Neuronal stem cell (in vitro differentiated cells): ENCODE results near the gene RNF220.

Experiments used
- DNase-seq: peaks from one replicate; pipeline ENCODE4 v3.0.0-alpha.2; 2013; ENCODE audit warnings: low spot score
- H2AFZ ChIP-seq: one replicate; pipeline ENCODE4 v1.6.1; 2013; ENCODE audit warnings: mild to moderate bottlenecking, low read length, inconsistent platforms
- H2AK5ac ChIP-seq: 2 replicates; pipeline ENCODE4 v1.6.1; 2013; ENCODE audit warnings: low read depth, mild to moderate bottlenecking, inconsistent platforms, low read length, moderate library complexity, mixed read lengths
- H2BK120ac ChIP-seq: 2 replicates; pipeline ENCODE4 v1.6.1; 2013; ENCODE audit warnings: low read depth, mild to moderate bottlenecking, inconsistent platforms, low read length, moderate library complexity, mixed read lengths
- H2BK12ac ChIP-seq: one replicate; pipeline ENCODE4 v1.6.1; 2013; ENCODE audit warnings: low read length, inconsistent platforms
- H2BK15ac ChIP-seq: 2 replicates; pipeline ENCODE4 v1.6.1; 2013; ENCODE audit warnings: mild to moderate bottlenecking, low read length, inconsistent platforms, mixed read lengths
- H2BK5ac ChIP-seq: one replicate; pipeline ENCODE4 v1.6.1; 2013; ENCODE audit warnings: inconsistent platforms, mild to moderate bottlenecking, low read length, moderate library complexity
- H3K14ac ChIP-seq: one replicate; pipeline ENCODE4 v1.6.1; 2013; ENCODE audit warnings: low read length, inconsistent platforms
- H3K18ac ChIP-seq: 2 replicates; pipeline ENCODE4 v1.6.1; 2013; ENCODE audit warnings: low read length, inconsistent platforms
- H3K23ac ChIP-seq: 2 replicates; pipeline ENCODE4 v1.6.1; 2013; ENCODE audit warnings: low read depth, mild to moderate bottlenecking, mixed read lengths, low read length, inconsistent platforms; ENCODE audit not compliant: poor library complexity
- H3K27ac ChIP-seq: replicated peaks from 3 replicates; pipeline ENCODE4 v1.5.1; 2013; ENCODE audit warnings: low read length, inconsistent platforms
- H3K27me3 ChIP-seq, 3 experiments: 2 replicates each; pipeline ENCODE4 v1.6.1; 2013; ENCODE audit warnings: low read length in 3 of 3, mild to moderate bottlenecking in 2 of 3, inconsistent platforms in 1 of 3, low read depth in 1 of 3, mixed read lengths in 1 of 3, moderate library complexity in 1 of 3; ENCODE audit not compliant: control insufficient read depth in 3 of 3, insufficient read depth in 3 of 3
- H3K36me3 ChIP-seq, 2 donors: replicated peaks in 1 of 2; 2 replicates each; pipeline ENCODE4 v1.6.1; 2013; ENCODE audit warnings: low read length in 2 of 2; ENCODE audit not compliant: control insufficient read depth in 2 of 2, insufficient read depth in 2 of 2
- H3K4ac ChIP-seq: 2 replicates; pipeline ENCODE4 v1.6.1; 2013; ENCODE audit warnings: inconsistent platforms, mild to moderate bottlenecking, low read length, moderate library complexity
- H3K4me1 ChIP-seq, 2 donors: 1 replicate in 1 of 2; 2 replicates in 1 of 2; pipeline ENCODE4 v1.6.1; 2013; ENCODE audit warnings: low read length in 2 of 2, low read depth in 1 of 2; ENCODE audit not compliant: control insufficient read depth in 2 of 2, insufficient read depth in 1 of 2
- H3K4me2 ChIP-seq: one replicate; pipeline ENCODE4 v1.6.1; 2013; ENCODE audit warnings: mild to moderate bottlenecking, low read length, inconsistent platforms; ENCODE audit not compliant: insufficient read depth, poor library complexity, severe bottlenecking
- H3K4me3 ChIP-seq, 2 donors: 2 replicates each; pipeline ENCODE4 v1.5.1; 2013; ENCODE audit warnings: low read length in 2 of 2, mild to moderate bottlenecking in 2 of 2, inconsistent platforms in 1 of 2, moderate library complexity in 1 of 2
- H3K79me1 ChIP-seq: one replicate; pipeline ENCODE4 v1.6.1; 2013; ENCODE audit warnings: low read depth, mild to moderate bottlenecking, inconsistent platforms, low read length, moderate library complexity
- H3K9ac ChIP-seq: one replicate; pipeline ENCODE4 v1.6.1; 2013; ENCODE audit warnings: mild to moderate bottlenecking, low read depth, low read length, inconsistent platforms; ENCODE audit not compliant: poor library complexity
- H3K9me3 ChIP-seq, 2 donors: replicated peaks in 1 of 2; 2 replicates each; pipeline versions ENCODE3 to v1.6.1; 2013; ENCODE audit warnings: low read length in 2 of 2, mild to moderate bottlenecking in 2 of 2, inconsistent platforms in 1 of 2, low read depth in 1 of 2, mixed read lengths in 1 of 2, moderate library complexity in 1 of 2; ENCODE audit not compliant: control insufficient read depth in 2 of 2, insufficient read depth in 1 of 2
- H4K8ac ChIP-seq: one replicate; pipeline ENCODE4 v1.6.1; 2013; ENCODE audit warnings: low read depth, mild to moderate bottlenecking, inconsistent platforms, low read length, moderate library complexity
- H4K91ac ChIP-seq: one replicate; pipeline ENCODE4 v1.6.1; 2013; ENCODE audit warnings: low read length, low read depth, mild to moderate bottlenecking, inconsistent platforms; ENCODE audit not compliant: poor library complexity
- WGBS, 2 donors: extraction: QIAGEN DNeasy Blood & Tissue Kit; methylation state at CpG; one replicate each; pipeline ENCODE4 v1.1.7; 2013; ENCODE audit warnings: missing lambda C conversion rate in 2 of 2, mixed read lengths in 1 of 2; ENCODE audit not compliant: insufficient read length in 2 of 2, insufficient replicate concordance in 1 of 2; ENCODE audit errors: extremely low coverage in 2 of 2; 5-methylcytosine and 5-hydroxymethylcytosine counted together

RNF220 gene

GRCh38 chr1:44532567-44532944, 127.5 kb downstream of the RNF220 start:
- H3K4me3 ChIP-seq: no peak overlapping the region
- H3K9ac ChIP-seq: no peak overlapping the region
- no peak overlapping the region for H3K27ac ChIP-seq
- H3K14ac ChIP-seq: no peak overlapping the region
- H3K9me3 ChIP-seq: peaks cover 0 to 25% of the 10 kb centered on the region in 2 donors
- H3K4me2 ChIP-seq: no peak overlapping the region
- peaks cover 0 to 4% of the 10 kb centered on the region in 2 donors for H3K4me1 ChIP-seq
- H2AK5ac ChIP-seq: no peak overlapping the region
- peaks cover 0 to 17% of the 10 kb centered on the region in 2 donors for H3K36me3 ChIP-seq
- no peak overlapping the region for H2BK15ac ChIP-seq
- no peak overlapping the region for H4K8ac ChIP-seq
- no peak for DNase-seq
- no peak overlapping the region for H2BK120ac ChIP-seq
- H3K79me1 ChIP-seq: no peaks in the 10 kb centered on the region
- H3K4ac ChIP-seq: no peak overlapping the region
- no peak overlapping the region for H2BK5ac ChIP-seq
- WGBS, 2 donors: no CpG with 5 or more reads among the region's 3 CpGs
- H3K23ac ChIP-seq: no peak overlapping the region
- H3K27me3 ChIP-seq: peaks cover 0 to 15% (median 0%) of the 10 kb centered on the region in 3 experiments
- H2AFZ ChIP-seq: no peak overlapping the region
- H2BK12ac ChIP-seq: no peak overlapping the region
- no peak overlapping the region for H4K91ac ChIP-seq
- H3K18ac ChIP-seq: no peak overlapping the region

- Histone ChIP-seq H3K9me3 (peaks cover 0 to 22% of the 10 kb centered on the region in 2 donors), H3K4me2 (no peak overlapping the region), H3K4me3 (no peak overlapping the region), H4K8ac (no peak overlapping the region), H3K27me3 (peaks cover 0 to 23% (median 0%) of the 10 kb centered on the region in 3 experiments), H3K9ac (no peak overlapping the region), H2BK12ac (no peak overlapping the region), H2BK15ac (no peak overlapping the region), H3K18ac (no peak overlapping the region), H3K4me1 (peaks cover 0 to 11% of the 10 kb centered on the region in 2 donors), H2BK5ac (no peak overlapping the region), H3K36me3 (peaks cover 0 to 24% of the 10 kb centered on the region in 2 donors), H3K27ac (no peak overlapping the region), H3K23ac (no peak overlapping the region), H2BK120ac (no peak overlapping the region), H4K91ac (no peak overlapping the region), H3K79me1 (no peaks in the 10 kb centered on the region), H3K14ac (no peak overlapping the region), H3K4ac (no peak overlapping the region), H2AK5ac (no peak overlapping the region), H2AFZ (no peak overlapping the region)
- no CpG with 5 or more reads among the region's 6 CpGs for WGBS, 2 donors
- DNase-seq: no peak
Observed at GRCh38 chr1:44534771-44535170, 129.7 kb downstream of the RNF220 start.

GRCh38 chr1:44536357-44537209, 131.5 kb downstream of the RNF220 start:
- peaks cover 0 to 29% of the 10 kb centered on the region in 2 donors for H3K36me3 ChIP-seq
- peaks cover 0 to 22% of the 10 kb centered on the region in 2 donors for H3K9me3 ChIP-seq
- H4K91ac ChIP-seq: no peak overlapping the region
- H3K14ac ChIP-seq: no peak overlapping the region
- no peak overlapping the region for H2AFZ ChIP-seq
- no peak overlapping the region for H4K8ac ChIP-seq
- peaks cover 0 to 26% of the 10 kb centered on the region in 2 donors for H3K4me1 ChIP-seq
- no peak overlapping the region for H3K27ac ChIP-seq
- H3K4ac ChIP-seq: no peak overlapping the region
- H3K9ac ChIP-seq: no peak overlapping the region
- H3K27me3 ChIP-seq: peaks cover 0 to 41% (median 0%) of the 10 kb centered on the region in 3 experiments
- H2BK5ac ChIP-seq: no peak overlapping the region
- H3K4me2 ChIP-seq: no peak overlapping the region
- no peak overlapping the region for H3K23ac ChIP-seq
- no peak overlapping the region for H2BK15ac ChIP-seq
- no peak overlapping the region for H2AK5ac ChIP-seq
- H2BK120ac ChIP-seq: no peak overlapping the region
- WGBS, 2 donors: no CpG with 5 or more reads among the region's 18 CpGs
- no peaks in the 10 kb centered on the region for H3K79me1 ChIP-seq
- no peak for DNase-seq
- no peak overlapping the region for H2BK12ac ChIP-seq
- H3K18ac ChIP-seq: no peak overlapping the region
- no peak overlapping the region for H3K4me3 ChIP-seq

GRCh38 chr1:44537538-44537937, 132.5 kb downstream of the RNF220 start:
- Histone ChIP-seq H2BK5ac (no peak overlapping the region), H2AK5ac (no peak overlapping the region), H4K91ac (no peak overlapping the region), H3K27me3 (peaks cover 0 to 50% (median 0%) of the 10 kb centered on the region in 3 experiments), H2BK12ac (no peak overlapping the region), H3K14ac (no peak overlapping the region), H3K9me3 (peaks cover 0 to 22% of the 10 kb centered on the region in 2 donors), H3K18ac (no peak overlapping the region), H3K4ac (no peak overlapping the region), H2BK15ac (no peak overlapping the region), H3K4me2 (no peak overlapping the region), H2AFZ (no peak overlapping the region), H3K23ac (no peak overlapping the region), H3K4me1 (peaks cover 7 to 30% of the 10 kb centered on the region in 2 donors), H3K4me3 (no peak overlapping the region), H2BK120ac (no peak overlapping the region), H3K36me3 (peaks cover 0 to 29% of the 10 kb centered on the region in 2 donors), H4K8ac (no peak overlapping the region), H3K27ac (no peak overlapping the region), H3K79me1 (no peaks in the 10 kb centered on the region), H3K9ac (no peak overlapping the region)
- DNase-seq: no peak
- WGBS, 2 donors: no CpG with 5 or more reads among the region's 6 CpGs
